Esophagus squamous epithelium (tissue), 4 donors: Measurements from ENCODE around the gene ZNF358.

Source experiments
- POLR2A ChIP-seq, 4 donors: fragments of 450-650 bp; IDR thresholded peaks; one replicate each; pipeline ENCODE4 v1.6.1; 2017; ENCODE audit warnings: antibody characterized with exemption in 4 of 4, mild to moderate bottlenecking in 4 of 4, moderate library complexity in 3 of 4
- TF ChIP-seq, protein P1 (sequence below), 6 experiments: fragments of 450-650 bp in 4 of 6; fragments of 200-600 bp in 2 of 6; sonication (generic) in 2 of 6; IDR thresholded peaks; one replicate each; pipeline ENCODE4 v1.5.1; 2016 to 2019; ENCODE audit warnings: antibody characterized with exemption in 6 of 6, mild to moderate bottlenecking in 4 of 6, moderate library complexity in 4 of 6

DNA sequence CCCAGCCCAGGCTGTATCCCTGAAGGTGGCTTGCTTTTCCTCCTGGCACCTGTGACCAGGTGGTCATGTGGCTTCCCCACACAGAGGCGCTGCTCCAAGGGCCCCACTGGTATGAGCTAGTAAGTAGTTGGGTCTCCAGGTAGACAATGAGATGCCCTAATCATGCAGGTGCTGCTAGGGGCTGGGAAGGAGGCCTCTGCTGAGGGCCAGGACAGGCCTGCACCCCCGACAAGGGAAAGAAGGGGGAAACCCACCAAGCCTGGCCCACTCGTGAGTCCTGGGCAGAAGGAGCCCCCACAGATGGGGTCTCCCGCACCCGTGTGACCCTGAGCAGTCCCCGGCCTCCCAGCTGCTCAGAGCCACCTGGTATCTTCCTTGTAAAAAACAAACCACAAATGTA lies 40.2 kb upstream of the ZNF358 start:
- TF ChIP-seq, protein P1, sequence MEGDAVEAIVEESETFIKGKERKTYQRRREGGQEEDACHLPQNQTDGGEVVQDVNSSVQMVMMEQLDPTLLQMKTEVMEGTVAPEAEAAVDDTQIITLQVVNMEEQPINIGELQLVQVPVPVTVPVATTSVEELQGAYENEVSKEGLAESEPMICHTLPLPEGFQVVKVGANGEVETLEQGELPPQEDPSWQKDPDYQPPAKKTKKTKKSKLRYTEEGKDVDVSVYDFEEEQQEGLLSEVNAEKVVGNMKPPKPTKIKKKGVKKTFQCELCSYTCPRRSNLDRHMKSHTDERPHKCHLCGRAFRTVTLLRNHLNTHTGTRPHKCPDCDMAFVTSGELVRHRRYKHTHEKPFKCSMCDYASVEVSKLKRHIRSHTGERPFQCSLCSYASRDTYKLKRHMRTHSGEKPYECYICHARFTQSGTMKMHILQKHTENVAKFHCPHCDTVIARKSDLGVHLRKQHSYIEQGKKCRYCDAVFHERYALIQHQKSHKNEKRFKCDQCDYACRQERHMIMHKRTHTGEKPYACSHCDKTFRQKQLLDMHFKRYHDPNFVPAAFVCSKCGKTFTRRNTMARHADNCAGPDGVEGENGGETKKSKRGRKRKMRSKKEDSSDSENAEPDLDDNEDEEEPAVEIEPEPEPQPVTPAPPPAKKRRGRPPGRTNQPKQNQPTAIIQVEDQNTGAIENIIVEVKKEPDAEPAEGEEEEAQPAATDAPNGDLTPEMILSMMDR (IDR thresholded peaks at IDR 0.05): no peak
- TF ChIP-seq POLR2A (IDR thresholded peaks at IDR 0.05): no peak
